GM19238 (cell line): ENCODE results near the gene KIZ.
"Not testable (repeated sequence)": the region's sequence is repeated elsewhere in the genome, so short reads cannot be mapped to it uniquely, and the experiment has no call there.

Source experiments
- DNase-seq: peaks from one replicate; pipeline ENCODE4 v3.0.0; 2011; ENCODE audit warnings: low spot score; ENCODE audit not compliant: insufficient read length

The KIZ gene

GRCh38 chr20:21229163-21229562, 103.3 kb downstream of the KIZ start:
- no peak for DNase-seq

- no peak for DNase-seq
Measured at GRCh38 chr20:21230220-21230619, 104.3 kb downstream of the KIZ start.

- DNase-seq: no peak
Measured at GRCh38 chr20:21230686-21231085, 104.8 kb downstream of the KIZ start.

- no peak for DNase-seq
Measured at GRCh38 chr20:21232546-21233280, 106.8 kb downstream of the KIZ start.

- no peak for DNase-seq
Measured at GRCh38 chr20:21234324-21234723, 108.4 kb downstream of the KIZ start.

GRCh38 chr20:21234806-21235483, 109.1 kb downstream of the KIZ start:
- DNase-seq: no peak

GRCh38 chr20:21235484-21236445, 109.9 kb downstream of the KIZ start:
- peak; percentile 10 for DNase-seq

- no peak for DNase-seq
Measured at GRCh38 chr20:21237956-21238799, 112.3 kb downstream of the KIZ start.

- DNase-seq: no peak
Measured at GRCh38 chr20:21238818-21239536, 113.1 kb downstream of the KIZ start.

- no peak for DNase-seq
Measured at GRCh38 chr20:21240394-21240793, 114.5 kb downstream of the KIZ start.

GRCh38 chr20:21241406-21241805, 115.5 kb downstream of the KIZ start:
- DNase-seq: no peak

GRCh38 chr20:21243811-21244210, 117.9 kb downstream of the KIZ start:
- DNase-seq: no peak

GRCh38 chr20:21244808-21245207, 118.9 kb downstream of the KIZ start:
- DNase-seq: no peak

- DNase-seq: no peak
Measured at GRCh38 chr20:21246161-21246560, 120.3 kb downstream of the KIZ start.

- DNase-seq: not testable (repeated sequence)
Measured at GRCh38 chr20:21247603-21248095, 121.8 kb downstream of the KIZ start.

- DNase-seq: no peak
Measured at GRCh38 chr20:21251278-21251677, 125.4 kb downstream of the KIZ start.

- no peak for DNase-seq
Measured at GRCh38 chr20:21257192-21257591, 131.3 kb downstream of the KIZ start.

GRCh38 chr20:21258411-21258810, 132.5 kb downstream of the KIZ start:
- no peak for DNase-seq

- DNase-seq: no peak
Measured at GRCh38 chr20:21259346-21259745, 133.5 kb downstream of the KIZ start.

- DNase-seq: no peak
Measured at GRCh38 chr20:21262812-21263211, 136.9 kb downstream of the KIZ start.
